Bone marrow (tissue), 2 donors: ENCODE measurements around the gene PSD4.

Experiments
- DNase-seq, 2 donors: peaks; one replicate each; lab custom pipeline; 2025; lab: John Stamatoyannopoulos, UW

The PSD4 gene

DNA sequence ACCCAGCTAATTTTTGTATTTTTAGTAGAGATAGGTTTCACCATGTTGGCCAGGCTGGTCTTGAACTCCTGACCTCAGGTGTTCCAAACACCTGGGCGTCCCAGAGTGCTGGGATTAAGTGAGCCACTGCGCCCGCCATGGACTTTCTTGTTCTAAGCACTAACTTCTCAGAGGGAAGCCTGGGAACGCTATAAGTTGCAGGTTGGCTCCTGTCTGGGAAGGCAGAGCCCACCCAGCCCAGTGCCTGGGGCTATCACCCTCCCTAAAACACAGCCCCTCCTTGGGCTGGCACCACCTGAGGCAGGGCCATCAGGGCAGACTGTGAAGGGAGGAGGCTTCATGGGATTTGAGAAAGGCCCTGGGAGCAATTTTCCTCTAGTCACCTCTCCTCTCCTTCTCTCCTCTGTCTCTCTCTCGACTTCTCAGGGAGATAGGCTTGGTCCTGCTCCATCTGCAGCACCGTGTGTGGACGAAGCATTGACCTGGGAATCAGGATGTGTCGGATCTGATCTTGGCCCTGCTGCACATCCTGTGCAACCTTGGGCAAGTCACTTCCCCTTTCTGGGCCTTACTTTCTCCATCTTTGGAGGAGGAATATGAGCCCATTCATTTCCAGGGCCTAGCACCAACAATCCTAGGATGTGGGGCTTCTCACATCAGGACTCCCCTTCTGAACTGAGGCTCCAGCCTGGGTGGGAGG is 10.9 kb downstream of the PSD4 start:
- DNase-seq, result no peak

DNA sequence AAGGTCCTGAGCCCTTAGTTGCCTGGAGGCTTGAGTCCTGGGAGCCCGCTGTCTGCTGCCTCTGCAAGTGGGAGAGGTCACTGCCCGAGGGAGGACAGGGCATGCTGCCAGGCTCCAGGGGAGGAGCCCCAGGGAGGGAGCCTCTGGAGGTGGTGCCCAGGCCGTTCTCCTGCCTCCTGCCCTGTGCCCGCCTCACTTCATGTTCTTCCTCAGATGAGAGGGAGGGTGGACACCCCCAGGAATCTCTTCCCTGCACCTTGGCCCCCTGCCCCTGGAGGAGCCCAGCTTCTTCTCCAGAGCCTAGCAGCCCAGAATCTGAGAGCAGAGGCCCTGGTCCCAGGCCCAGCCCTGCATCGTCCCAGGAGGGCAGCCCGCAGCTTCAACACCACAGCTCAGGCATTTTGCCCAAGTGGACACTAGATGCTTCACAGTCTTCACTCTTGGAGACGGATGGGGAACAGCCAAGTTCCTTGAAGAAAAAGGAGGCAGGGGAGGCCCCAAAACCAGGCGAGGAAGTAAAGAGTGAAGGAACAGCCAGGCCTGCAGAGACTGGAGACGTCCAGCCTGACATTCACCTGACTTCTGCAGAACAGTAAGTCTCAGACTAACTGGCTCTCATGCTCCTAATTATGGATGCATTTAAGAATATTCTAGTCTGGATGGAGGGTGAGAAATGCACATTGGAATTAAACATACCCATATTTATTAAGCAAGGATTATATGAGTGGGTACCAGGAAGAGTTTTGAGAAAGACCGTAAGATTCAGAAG is 12.1 kb downstream of the PSD4 start:
- DNase-seq, result no peak

DNA sequence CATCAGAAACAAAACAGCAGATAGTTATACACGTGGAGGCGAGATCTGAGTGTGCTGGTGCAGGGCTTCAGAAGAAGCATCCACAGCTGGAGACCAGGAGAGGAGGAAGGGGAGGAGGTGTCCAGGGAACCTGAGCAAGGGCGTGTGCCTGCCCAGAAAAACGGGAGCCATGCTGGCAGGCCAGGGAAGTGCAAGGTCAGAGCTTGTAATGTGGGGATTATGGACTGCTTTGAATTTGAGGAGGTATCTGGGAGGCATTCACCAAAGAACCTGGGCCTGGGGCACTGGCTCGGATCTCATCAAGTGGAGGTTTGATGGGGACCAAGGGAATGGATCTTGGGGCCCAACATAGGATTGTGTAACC is 12.6 kb downstream of the PSD4 start:
- no peak for DNase-seq

DNA sequence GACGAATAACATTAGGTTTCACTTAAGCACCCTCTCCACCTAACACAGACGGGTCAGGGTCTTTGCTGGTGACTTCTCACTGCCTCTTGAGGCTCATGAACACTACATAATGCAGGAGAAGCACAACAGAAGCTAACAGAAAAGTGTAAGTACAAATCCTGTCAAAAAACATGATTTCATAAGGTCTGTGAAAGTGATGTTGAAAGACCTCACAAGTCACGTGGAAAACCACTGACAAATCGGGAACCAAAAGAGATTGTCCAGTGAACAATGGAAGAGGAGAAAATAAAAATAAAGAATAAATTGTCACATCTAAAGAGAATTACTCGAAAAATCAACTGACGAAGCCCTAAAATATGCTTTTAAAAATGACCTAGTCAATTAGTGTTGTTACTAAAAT is 14.0 kb downstream of the PSD4 start:
- DNase-seq, result no peak

DNA sequence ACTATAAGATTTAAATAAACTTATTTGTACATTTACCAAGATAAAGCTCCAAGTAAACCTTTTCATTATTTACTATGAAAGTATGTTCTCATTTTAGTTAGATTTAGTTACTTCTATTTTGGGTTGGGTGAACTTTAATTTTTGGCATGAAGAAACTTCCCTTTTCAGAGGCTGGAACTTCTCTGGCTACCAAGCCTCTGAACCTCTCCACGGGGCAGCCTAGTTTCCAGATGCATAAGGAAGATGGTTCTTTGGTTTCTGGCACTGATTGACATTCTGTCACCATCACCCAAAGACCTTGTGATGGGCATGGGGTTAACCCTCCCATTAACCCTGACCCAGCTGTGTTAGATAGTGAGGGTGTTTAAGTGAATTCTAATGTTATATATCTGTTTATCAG is 17.1 kb downstream of the PSD4 start:
- no peak for DNase-seq

DNA sequence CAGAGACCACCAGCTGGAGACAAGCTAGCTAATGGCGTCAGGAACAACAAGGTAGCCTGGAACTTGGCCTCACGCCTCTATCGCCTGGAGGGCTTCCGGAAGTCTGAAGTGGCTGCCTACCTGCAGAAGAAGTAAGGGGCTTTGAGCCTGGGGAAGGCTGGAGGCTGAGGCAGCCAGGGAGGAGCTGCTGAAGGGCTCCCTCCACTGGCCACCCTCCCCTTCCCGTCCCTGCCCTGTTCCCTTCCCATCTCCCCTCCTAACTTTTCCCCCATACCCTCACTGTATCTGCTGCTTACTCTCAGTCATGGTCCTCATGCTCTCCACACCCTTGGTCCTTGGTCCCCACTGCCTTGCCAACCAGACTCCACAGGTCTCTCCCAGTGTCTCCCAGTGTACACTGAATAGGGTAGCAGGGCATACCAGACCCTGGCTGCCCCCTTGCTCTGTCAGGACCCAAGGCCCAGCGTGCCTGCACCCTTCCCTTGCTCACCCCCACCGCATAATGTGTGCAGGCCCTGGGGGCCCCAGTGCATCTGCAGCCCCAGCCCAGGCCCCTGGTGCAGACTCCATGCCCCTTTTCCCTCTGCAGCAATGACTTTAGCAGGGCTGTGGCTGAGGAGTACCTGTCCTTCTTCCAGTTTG is 18.8 kb downstream of the PSD4 start:
- no peak for DNase-seq

DNA sequence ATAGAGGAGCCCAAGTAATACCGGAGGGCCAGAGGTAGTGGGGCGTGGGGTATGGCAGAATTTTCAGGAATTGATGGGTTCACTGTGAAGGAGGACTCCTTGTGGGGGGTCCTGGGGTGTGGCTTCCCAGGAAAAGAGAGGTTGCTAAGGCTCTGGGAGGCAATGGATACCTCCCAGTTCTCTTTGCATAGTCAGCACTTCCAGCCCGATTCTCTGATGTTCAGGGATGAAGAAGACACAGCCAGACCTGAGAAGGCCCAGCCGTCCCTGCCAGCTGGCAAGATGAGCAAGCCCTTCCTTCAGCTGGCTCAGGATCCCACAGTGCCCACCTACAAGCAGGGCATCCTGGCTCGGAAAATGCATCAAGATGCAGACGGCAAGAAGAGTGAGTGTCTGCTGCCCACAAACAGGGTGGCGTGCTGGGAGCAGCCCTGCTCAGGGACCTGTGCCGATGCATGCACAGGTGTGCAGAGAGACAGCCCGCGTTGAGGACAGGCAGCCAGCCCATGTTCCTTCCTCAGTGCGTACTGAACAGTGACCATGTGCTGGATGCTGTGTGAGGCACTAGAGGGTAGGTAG is 22.2 kb downstream of the PSD4 start:
- no peak for DNase-seq

DNA sequence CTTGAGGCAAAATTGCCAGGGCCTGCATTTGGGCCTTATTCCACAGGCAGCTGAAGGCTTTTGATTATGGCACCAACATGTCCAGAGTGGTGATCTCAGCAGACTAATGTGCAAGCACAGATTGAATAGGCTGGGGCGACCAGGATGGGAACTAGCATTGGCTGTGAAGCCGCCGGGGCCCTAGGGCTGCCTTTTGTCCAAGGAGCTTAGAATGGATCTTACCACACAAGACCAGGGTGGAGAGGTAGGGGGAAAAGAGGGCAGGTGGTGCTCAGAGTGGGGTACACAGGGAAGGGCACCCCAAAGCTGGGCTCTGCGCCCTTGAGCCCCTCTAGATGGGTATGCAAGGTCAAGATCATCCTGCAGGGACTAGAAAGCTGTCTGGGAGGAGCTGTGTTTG is 23.1 kb downstream of the PSD4 start:
- DNase-seq, result no peak

DNA sequence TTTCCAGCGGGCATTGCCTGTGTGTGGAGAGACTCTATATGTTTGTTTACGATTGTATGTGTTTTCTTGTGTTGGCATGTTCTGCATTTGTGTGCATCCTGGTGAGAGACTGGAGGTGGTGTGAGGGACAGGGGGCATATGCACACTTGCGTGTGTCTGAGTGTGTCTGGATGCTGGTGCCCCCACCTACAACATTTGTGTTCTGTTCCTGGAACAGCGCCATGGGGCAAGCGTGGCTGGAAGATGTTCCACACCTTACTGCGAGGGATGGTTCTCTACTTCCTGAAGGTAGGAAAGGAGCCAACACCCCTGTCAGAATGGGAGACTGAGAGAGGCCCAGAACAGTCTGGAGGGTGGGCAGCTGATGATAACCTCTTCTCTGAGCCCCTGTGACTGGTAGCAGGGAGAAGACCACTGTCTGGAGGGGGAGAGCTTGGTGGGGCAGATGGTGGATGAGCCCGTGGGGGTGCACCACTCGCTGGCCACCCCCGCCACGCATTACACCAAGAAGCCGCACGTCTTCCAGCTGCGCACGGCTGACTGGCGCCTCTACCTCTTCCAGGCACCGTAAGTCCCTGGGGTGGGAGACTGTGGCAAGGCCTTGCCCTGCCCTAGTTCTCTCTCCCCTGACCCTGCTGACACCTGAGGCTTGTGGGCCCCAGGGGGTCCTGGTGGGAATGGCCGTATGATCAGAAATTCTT is 23.7 kb downstream of the PSD4 start:
- DNase-seq, result no peak

DNA sequence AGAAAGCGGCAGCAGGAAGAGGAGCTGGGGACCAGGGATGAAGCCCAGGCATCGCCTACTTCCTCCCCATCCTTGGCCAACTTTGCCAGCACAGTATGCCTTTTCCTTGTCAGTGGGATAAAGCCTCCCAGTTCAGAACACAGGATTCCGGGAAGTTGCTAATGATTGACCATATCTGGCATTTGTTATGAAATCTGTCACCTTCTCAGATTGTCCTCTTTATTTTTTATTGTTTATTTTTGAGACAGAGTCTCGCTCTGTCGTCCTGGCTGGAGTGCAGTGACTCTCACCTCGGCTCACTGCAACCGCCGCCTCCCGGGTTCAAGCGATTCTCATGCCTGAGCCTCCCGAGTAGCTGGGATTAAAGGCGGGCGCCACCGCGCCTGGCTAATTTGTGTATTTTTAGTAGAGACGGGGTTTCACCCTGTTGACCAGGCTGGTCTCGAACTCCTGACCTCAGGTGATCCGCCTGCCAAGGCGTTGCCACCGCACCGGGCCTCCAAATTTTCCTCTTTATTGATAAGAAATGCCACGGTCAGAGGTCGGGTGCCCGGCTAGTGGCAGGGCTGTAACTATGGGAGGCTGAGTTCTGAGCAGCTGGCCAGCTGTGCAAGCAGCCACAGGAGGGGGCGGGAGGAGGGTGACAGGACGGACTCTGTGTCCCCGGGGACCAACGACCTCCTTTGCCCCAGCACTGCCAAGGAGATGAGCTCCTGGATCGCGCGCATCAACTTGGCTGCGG is 24.4 kb downstream of the PSD4 start:
- DNase-seq, result no peak

DNA sequence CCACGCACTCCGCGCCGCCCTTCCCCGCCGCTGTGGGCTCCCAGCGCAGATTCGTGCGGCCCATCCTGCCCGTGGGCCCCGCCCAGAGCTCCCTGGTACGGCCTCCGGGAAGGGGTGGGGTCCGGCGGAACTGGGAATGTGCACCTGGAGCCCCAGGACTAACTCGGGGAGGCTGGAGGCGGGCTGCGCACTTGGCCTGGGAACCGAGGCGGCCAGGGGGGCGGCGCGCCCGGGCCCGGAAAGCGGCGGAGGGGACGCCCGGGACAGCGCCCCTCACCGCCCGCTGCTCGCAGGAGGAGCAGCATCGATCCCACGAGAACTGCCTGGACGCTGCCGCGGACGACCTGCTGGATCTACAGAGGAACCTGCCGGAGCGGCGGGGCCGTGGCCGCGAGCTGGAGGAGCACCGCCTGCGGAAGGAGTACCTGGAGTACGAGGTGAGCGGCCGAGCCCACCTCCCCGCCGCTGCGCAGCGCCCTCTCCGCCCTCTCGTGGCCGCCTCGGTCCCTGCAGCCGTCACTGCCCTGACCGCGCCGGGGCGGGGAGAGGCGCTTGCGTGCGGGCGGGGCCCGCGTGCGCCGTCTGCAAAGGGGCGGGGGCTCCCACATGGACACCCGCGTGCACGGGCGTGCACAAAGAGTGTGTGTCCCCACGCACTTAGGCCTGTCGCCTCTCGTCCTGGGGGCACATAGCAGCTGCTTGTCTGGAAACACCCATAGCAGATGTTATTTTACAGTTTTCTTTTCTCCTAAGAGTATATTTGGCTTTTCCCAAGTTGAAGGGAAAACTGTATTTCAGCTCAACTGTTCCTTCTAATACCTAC is 25.2 kb downstream of the PSD4 start:
- peak in 1 of 2 donors; percentile 12 for DNase-seq

DNA sequence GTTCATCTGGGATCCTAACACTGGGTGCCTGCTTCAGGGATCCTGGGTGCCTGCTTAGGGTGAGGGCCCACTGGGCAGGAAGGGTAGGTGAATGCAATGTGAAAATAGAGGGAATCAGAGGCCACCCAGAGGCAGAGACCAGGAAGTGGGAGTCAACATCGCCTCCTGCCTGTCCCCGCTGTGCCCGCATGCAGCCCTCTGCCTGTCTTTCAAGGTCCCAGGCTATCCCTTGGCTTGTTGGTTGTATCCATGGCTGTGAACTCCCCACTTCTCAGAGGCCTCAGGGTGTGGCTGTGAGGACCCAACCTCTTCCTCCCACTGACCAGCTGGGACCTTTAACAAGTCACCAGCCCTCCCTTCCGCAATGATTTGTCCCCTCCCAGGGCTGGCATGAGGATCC is 26.5 kb downstream of the PSD4 start:
- no peak for DNase-seq

DNA sequence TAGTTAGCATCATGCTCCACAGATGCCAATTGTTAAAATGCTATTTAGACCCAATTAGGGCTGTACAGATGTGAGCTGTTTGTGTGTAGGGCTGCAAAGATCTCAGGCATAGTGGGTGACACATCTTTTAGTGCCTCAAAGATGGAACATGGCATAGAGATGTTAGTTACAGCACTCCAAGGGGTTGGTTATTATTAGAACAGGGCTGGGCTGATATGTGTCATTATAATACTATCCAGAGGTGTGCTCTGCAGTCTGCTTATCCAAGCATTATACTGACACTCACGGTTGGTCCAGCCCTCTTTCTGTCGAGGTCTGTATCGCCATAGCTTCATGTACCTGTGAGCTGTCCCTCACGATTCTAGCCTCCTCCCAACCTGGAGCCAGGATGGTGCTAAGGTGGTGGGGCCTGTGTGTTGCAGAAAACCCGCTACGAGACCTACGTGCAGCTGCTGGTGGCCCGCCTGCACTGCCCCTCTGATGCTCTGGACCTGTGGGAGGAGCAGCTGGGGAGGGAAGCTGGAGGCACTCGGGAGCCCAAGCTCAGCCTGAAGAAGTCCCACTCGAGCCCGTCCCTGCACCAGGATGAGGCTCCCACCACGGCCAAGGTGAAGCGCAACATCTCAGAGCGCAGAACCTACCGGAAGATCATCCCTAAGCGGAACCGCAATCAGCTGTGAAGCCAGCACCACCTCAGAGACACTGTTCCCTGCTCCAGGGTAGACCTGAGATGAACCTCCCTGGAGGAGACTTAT is 27.1 kb downstream of the PSD4 start:
- DNase-seq, result no peak

DNA sequence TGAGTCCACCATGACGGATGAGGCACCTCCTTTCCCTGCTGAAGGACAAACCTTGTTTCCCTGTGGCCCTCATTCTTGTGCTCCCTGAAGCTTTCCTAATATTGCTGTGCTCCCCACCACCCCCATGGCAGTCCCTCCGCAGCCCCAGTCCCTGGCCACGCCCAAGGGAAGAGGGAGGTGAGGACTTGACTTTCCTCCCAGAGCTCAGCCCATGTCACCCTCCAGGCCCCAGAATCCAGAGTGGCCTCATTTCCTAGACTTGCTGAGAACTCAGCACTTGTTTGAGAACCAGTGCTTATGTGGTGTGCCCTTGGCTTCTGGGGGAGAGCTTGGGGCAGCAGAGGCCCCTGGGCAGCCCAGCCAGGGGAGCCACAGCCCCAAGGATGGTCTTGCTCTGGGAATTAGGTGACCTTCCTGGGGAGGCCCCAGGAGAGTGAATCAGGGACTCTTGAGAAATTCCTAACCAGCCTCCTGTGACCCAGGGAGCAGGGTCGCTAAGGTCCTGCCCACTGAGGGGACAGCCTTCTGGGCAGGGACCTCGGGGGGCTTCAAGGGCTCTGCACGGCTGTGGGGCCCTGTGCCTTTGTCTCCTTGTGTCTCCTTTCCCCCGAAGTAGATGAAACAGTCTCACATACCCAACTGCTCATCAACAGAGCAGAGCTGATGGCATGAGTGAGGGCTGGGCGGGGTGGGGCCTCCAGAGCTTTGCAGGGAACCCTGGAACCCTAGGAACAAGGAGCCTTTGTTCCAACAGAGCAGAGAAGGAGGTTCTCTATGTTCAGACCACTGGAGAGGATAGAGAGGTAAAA is 27.9 kb downstream of the PSD4 start:
- no peak for DNase-seq

DNA sequence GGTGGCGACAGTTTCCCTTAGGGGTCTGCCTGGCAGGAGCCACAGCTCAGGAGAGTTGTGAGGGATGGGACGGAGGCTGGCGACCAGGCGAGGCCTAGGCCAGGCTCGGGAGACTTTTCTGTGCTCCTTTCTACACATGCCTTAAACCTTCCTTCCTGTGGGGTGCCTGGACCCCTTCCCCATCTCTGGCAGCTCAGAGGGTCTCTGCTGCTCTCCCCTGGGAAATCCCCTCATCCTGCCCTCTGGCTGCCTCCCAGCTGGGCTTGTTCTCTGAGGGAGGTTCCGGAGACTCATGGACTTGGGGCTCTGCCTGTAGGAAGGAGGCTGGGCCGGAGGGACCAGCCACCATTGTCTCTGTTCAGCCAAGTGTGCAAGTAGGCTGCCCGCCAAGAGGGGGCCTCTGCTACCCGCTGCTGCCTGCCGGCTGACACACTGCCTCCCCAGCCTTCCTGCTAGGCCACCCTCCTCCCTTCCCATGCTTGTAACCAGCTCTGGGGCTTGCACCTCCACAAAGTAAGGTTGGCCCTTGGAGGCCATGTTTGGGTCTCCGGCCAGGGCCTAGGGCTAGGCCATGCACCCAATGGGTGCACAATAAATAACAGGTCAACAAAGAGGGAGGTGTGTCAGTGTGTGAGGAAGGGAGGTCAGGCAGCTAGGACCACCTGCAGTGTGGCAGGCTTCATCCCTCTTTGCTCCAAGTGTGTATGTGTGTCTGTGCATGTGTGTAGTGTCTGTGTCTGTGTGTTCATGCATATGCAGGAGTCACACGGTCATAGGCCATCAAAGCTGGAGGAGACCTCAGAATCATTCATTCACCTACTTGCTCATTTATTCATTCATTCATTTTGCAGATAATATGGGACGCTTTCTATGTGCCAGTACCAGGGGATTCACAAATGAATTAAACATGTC is 28.8 kb downstream of the PSD4 start:
- no peak for DNase-seq

DNA sequence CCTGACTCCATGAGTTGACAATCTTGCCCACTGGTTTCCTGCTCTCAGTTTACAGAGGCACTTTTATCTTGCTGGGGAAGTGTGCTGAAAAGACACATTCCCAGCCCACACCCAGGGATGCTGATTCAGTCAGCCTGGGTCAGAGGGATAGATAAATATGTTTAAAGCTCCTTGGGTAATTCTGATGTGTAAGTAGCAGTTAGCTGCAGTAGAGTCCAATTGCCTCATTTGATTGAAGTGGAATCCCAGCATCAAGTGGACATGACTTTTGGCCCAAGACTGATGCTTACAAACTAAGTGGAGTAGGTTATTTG is 29.4 kb downstream of the PSD4 start:
- no peak for DNase-seq

DNA sequence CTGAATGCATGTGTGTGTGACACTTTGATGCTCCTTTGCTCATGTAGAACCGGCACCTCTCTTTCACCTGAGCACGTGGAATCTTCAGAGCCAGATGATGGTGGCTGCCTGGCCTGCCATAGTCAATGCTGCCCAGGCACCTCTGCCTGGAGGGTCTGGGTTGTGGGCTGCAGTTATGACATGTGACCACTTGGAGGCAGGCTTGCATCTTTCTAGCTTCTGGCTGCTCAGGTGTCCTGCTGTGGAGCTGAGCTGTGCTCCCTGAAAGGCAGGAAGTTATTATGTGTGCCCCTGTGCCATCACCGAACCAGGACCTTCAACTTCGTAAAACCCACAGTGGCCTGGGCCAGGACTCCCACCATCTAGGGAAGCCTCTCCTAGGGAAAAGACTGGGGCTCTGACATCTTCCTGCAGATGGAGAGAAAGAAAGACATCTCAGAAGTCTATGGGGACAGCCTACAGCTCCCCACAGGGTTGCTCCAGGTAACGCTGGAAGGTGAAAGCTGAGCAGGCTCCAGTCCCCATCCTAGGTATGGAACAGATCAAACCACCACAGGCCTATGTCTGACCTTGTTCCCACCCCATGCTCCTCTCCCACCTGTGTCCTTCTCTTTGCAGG is 30.2 kb downstream of the PSD4 start:
- DNase-seq, result peak; percentile 28 to 64

DNA sequence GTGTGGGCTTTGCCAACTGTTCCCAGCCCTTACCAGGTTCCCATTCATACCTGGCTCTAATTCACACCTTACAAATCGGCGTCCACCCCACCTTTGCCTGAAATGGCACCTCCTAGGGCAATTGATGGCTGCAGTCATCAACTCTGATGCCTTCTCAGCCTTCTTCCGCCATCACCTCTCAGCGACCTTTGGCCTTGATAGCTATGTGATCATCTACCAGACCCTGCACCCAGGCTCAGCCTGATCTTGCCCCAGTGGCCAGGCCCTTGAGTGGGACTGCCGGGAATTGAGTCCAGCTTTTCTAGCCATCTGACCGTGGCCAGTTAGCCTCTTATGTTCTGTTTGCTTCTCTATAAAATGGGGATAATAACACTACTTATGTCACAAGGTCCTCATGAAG is 32.5 kb downstream of the PSD4 start:
- no peak for DNase-seq
